ENCODE measurements around the gene PRLR.
"Not testable (repeated sequence)": the region's sequence is repeated elsewhere in the genome, so short reads cannot be mapped to it uniquely, and the experiment has no call there.

DNA sequence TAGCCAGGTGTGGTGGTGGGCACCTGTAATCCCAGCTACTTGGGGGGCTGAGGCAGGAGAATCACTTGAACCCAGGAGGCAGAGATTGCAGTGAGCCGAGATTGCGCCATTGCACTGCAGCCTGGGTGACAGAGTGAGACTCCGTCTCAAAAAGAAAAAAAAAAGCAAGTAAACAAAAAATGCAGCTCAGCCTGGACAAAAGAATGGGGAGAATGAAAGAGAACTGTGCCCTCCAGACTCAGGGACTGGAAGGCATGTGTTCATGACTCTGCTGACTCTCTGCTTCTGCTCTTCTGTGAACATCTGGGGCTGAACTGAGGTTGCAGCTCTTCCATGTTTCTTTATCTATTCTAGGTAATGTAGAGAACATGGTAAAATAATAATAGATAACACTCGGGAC is 194.4 kb downstream of the PRLR start:
- TF ChIP-seq, protein P1, sequence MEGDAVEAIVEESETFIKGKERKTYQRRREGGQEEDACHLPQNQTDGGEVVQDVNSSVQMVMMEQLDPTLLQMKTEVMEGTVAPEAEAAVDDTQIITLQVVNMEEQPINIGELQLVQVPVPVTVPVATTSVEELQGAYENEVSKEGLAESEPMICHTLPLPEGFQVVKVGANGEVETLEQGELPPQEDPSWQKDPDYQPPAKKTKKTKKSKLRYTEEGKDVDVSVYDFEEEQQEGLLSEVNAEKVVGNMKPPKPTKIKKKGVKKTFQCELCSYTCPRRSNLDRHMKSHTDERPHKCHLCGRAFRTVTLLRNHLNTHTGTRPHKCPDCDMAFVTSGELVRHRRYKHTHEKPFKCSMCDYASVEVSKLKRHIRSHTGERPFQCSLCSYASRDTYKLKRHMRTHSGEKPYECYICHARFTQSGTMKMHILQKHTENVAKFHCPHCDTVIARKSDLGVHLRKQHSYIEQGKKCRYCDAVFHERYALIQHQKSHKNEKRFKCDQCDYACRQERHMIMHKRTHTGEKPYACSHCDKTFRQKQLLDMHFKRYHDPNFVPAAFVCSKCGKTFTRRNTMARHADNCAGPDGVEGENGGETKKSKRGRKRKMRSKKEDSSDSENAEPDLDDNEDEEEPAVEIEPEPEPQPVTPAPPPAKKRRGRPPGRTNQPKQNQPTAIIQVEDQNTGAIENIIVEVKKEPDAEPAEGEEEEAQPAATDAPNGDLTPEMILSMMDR (IDR thresholded peaks at IDR 0.05; ENCODE audit: low read length) = not testable (repeated sequence)
- TF ChIP-seq EZH2 (optimal IDR thresholded peaks at IDR 0.05; ENCODE audit: low read depth, low read length); EZH2phosphoT487 (IDR thresholded peaks at IDR 0.05; ENCODE audit: low read length): not testable (repeated sequence)

All from MM.1S (cell line).